ENCODE measurements around the gene HOXB7.

The HOXB7 gene

GRCh38 chr17:48626245-48627117 lies 15.7 kb upstream of the HOXB7 start, which contains the start of gene HOXB9:
TSS of gene HOXB9 (minus strand) at chr17:48626358. CDS start at chr17:48626269, 89 bp downstream.
- H3K79me2 ChIP-seq (ENCODE audit: low read length), result no peaks in the 10 kb centered on the region
- H3K36me3 ChIP-seq (replicated peaks; ENCODE audit: low read depth, low read length), result no peaks in the 10 kb centered on the region
- peak within 1 kb of the TSS; percentile 62 for H3K9ac ChIP-seq (ENCODE audit: low read length)
- peaks cover 52% of the 10 kb centered on the region for H3K27me3 ChIP-seq (ENCODE audit: low read depth, low read length)
- peak within 1 kb of the TSS; percentile 78 for H3K4me3 ChIP-seq (ENCODE audit: low read length)
- H3K4me2 ChIP-seq (ENCODE audit: low read length), result peak within 1 kb of the TSS; percentile 55
- H4K20me1 ChIP-seq (ENCODE audit: insufficient read depth, low read length), result no peaks in the 10 kb centered on the region
- TF ChIP-seq EZH2phosphoT487 (IDR thresholded peaks at IDR 0.05; ENCODE audit: low read depth), result no peak
- TF ChIP-seq, protein P1, sequence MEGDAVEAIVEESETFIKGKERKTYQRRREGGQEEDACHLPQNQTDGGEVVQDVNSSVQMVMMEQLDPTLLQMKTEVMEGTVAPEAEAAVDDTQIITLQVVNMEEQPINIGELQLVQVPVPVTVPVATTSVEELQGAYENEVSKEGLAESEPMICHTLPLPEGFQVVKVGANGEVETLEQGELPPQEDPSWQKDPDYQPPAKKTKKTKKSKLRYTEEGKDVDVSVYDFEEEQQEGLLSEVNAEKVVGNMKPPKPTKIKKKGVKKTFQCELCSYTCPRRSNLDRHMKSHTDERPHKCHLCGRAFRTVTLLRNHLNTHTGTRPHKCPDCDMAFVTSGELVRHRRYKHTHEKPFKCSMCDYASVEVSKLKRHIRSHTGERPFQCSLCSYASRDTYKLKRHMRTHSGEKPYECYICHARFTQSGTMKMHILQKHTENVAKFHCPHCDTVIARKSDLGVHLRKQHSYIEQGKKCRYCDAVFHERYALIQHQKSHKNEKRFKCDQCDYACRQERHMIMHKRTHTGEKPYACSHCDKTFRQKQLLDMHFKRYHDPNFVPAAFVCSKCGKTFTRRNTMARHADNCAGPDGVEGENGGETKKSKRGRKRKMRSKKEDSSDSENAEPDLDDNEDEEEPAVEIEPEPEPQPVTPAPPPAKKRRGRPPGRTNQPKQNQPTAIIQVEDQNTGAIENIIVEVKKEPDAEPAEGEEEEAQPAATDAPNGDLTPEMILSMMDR (IDR thresholded peaks at IDR 0.05; ENCODE audit: low read depth, low read length), result no peak
- H3K9me3 ChIP-seq (ENCODE audit: insufficient read depth, low read length), result no peaks in the 10 kb centered on the region
- H3K4me1 ChIP-seq (ENCODE audit: low read length), result peaks cover 8% of the 10 kb centered on the region
- H3K27ac ChIP-seq (ENCODE audit: low read length), result no peak within 1 kb of the TSS
- H2AFZ ChIP-seq (ENCODE audit: low read depth, low read length), result 0 out of 2 replicates have a peak within 1 kb of the TSS, but pooled peaks have one; percentile 10

DNA sequence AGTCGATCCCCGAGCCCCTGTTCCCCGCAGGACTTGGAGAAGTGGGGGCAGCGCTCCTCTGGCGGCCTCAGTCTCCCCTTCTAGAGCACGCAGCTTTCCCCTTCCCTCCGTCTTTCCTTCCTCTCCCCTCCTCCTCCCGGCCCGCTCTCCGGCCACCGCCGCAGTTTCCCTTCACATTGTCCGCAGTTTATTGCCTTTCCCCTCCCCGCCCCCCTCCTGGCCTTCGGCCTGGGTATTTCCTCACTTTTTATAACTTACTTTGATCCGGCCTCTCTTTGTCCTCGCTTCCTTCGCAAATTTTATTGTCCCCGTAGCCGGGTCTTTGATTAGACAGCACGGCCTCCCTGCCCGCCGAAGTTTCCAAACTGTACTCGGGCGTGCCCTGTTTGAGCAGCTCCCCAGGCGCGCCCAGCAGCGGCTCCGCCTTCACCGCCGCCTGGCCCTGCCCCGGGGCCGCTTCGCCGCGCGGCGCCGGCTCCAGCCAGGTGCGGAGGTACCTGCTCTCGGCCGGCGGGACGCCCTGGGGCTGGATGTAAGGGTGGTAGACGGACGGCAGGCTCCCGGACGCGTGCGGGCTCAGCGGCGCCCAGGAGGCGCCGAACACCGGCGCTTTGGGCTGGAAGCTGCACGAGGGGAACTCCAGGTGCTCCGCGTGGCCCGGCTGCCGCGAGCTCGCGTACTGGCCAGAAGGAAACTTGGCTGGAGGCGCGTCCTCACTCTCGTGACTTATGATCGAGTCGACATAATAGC lies 14.9 kb upstream of the HOXB7 start:
- H2AFZ ChIP-seq (ENCODE audit: low read depth, low read length), result no peak overlapping the region
- peaks cover 5% of the 10 kb centered on the region; the same call in 1 of the 2 replicates for H3K4me1 ChIP-seq (ENCODE audit: low read length)
- no peaks in the 10 kb centered on the region for H3K9me3 ChIP-seq (ENCODE audit: insufficient read depth, low read length)
- H3K36me3 ChIP-seq (replicated peaks; ENCODE audit: low read depth, low read length), result no peaks in the 10 kb centered on the region
- H4K20me1 ChIP-seq (ENCODE audit: insufficient read depth, low read length), result no peaks in the 10 kb centered on the region
- peak overlapping the region; percentile 55 for H3K4me2 ChIP-seq (ENCODE audit: low read length)
- no peaks in the 10 kb centered on the region for H3K79me2 ChIP-seq (ENCODE audit: low read length)
- peak overlapping the region; percentile 78 for H3K4me3 ChIP-seq (ENCODE audit: low read length)
- no peak overlapping the region for H3K27ac ChIP-seq (ENCODE audit: low read length)
- H3K9ac ChIP-seq (ENCODE audit: low read length), result peak overlapping the region; percentile 62
- TF ChIP-seq EZH2phosphoT487 (IDR thresholded peaks at IDR 0.05; ENCODE audit: low read depth), result no peak
- TF ChIP-seq, protein P1 (IDR thresholded peaks at IDR 0.05; ENCODE audit: low read depth, low read length), result no peak
- peaks cover 50% of the 10 kb centered on the region for H3K27me3 ChIP-seq (ENCODE audit: low read depth, low read length)

DNA sequence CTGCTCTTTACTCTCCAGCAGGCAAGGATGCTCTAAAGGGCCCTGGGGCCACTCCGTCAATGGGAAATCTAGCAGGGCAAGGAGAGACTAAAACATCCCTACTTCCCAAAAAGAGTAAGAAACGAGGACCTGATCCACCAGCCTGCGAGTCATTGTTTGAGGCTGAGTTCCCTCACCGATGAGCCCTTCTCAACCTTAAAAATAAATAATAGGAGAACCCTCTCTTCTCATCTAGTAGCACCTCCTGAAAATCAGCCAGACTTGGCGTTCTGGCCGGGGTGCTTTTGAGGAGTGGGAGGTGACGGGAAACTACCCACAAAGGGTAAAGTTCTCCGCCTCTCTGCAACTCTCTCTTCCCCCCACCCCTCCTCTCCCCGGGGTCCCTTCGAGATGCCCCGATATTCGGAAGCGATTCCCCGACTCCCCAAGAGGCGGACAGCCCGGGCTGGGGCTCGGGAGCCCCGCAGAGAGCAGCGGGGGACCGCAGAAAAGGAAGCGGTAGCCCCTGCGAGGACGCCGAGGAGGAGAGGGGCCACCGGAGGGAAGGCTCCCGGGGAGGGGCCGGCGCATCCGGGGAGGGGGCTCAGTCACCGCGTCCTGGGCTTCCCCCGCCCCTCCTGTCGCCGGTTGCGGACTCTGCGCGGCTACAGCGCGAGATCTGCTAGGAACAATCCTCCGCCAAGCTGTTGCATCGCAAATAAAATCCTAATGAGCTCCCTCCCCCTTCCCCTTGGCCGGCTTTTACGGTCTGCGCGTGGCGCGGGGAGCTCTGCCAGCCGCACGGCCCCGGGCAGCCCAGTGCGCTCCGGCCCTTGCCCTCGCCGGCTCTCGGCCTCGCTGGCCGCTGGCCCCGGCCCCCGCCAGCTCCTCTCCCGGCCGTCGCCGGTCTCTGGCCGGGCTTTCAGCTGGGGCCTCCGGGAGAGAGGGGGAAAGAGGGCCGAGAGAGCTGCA lies 14.0 kb upstream of the HOXB7 start:
- peak overlapping the region; percentile 78 for H3K4me3 ChIP-seq (ENCODE audit: low read length)
- peaks cover 43% of the 10 kb centered on the region for H3K27me3 ChIP-seq (ENCODE audit: low read depth, low read length)
- H3K4me1 ChIP-seq (ENCODE audit: low read length), result peaks cover 5% of the 10 kb centered on the region; the same call in 1 of the 2 replicates
- H4K20me1 ChIP-seq (ENCODE audit: insufficient read depth, low read length), result no peaks in the 10 kb centered on the region
- peak overlapping the region; percentile 55 for H3K4me2 ChIP-seq (ENCODE audit: low read length)
- no peaks in the 10 kb centered on the region for H3K36me3 ChIP-seq (replicated peaks; ENCODE audit: low read depth, low read length)
- no peaks in the 10 kb centered on the region for H3K9me3 ChIP-seq (ENCODE audit: insufficient read depth, low read length)
- no peak overlapping the region for H3K27ac ChIP-seq (ENCODE audit: low read length)
- H2AFZ ChIP-seq (ENCODE audit: low read depth, low read length), result no peak overlapping the region
- no peaks in the 10 kb centered on the region for H3K79me2 ChIP-seq (ENCODE audit: low read length)
- TF ChIP-seq, protein P1 (IDR thresholded peaks at IDR 0.05; ENCODE audit: low read depth, low read length), result no peak
- TF ChIP-seq EZH2phosphoT487 (IDR thresholded peaks at IDR 0.05; ENCODE audit: low read depth), result no peak
- peak overlapping the region; percentile 62 for H3K9ac ChIP-seq (ENCODE audit: low read length)

Measured in OCI-LY3 (cell line).